Vagina (tissue), 2 donors: Measurements from ENCODE around the gene CASP12. TPM values are rescaled to one million over a fixed set of nuclear protein-coding genes. Genes with fewer than 3 reads are reported as not detected.

Experiments
- DNase-seq, 2 donors: peaks; one replicate each; pipeline ENCODE4 v3.0.0-alpha.2; 2017; ENCODE audit errors: extremely low spot score in 2 of 2
- H3K27ac ChIP-seq: fragments of 200-600 bp; sonication (generic); one replicate; pipeline ENCODE4 v1.5.1; 2019
- H3K27me3 ChIP-seq: fragments of 200-600 bp; sonication (generic); one replicate; pipeline ENCODE4 v1.5.1; 2019
- H3K36me3 ChIP-seq, 2 donors: fragments of 200-600 bp; sonication (generic); one replicate each; pipeline ENCODE4 v1.5.1; 2017 to 2019
- H3K4me1 ChIP-seq: fragments of 200-600 bp; sonication (generic); one replicate; pipeline ENCODE4 v1.5.1; 2019
- H3K4me3 ChIP-seq, 2 donors: fragments of 200-600 bp; sonication (generic); 1 replicate in 1 of 2; 2 replicates in 1 of 2; pipeline ENCODE4 v1.5.1; 2016 to 2019
- H3K9me3 ChIP-seq: fragments of 200-600 bp; sonication (generic); one replicate; pipeline ENCODE4 v1.5.1; 2019
- POLR2A ChIP-seq, 2 donors: fragments of 450-650 bp; IDR thresholded peaks; one replicate each; pipeline ENCODE4 v1.6.1; 2017; ENCODE audit warnings: antibody characterized with exemption in 2 of 2, mild to moderate bottlenecking in 2 of 2, moderate library complexity in 2 of 2
- POLR2AphosphoS5 ChIP-seq, 2 donors: sonication (generic); formaldehyde crosslinking; IDR thresholded peaks; one replicate each; pipeline ENCODE4 v1.9.0; 2017; ENCODE audit warnings: antibody characterized with exemption in 2 of 2, mild to moderate bottlenecking in 2 of 2, low read depth in 1 of 2; ENCODE audit not compliant: insufficient read depth in 1 of 2
- intact Hi-C: fragments of 100-400 bp; cut with DNase I; formaldehyde crosslinking; loops from one replicate; pipeline ENCODE4 v1.15.1; 2023
- total RNA-seq: library from RNA; depleted of rRNA; stranded (reverse); fragments of >200 nt; gene quantifications from one replicate; pipeline ENCODE4 v1.2.3, GENCODE V29; 2016
- TF ChIP-seq, protein P1 (sequence below), 3 experiments: fragments of 450-650 bp in 2 of 3; fragments of 200-600 bp in 1 of 3; sonication (generic) in 1 of 3; IDR thresholded peaks; one replicate each; pipeline ENCODE4 v1.5.1; 2017 to 2019; ENCODE audit warnings: antibody characterized with exemption in 3 of 3, mild to moderate bottlenecking in 2 of 3, moderate library complexity in 2 of 3

The CASP12 gene
- total RNA-seq, 1 donor from 2014 or later, result 7.4 TPM

DNA sequence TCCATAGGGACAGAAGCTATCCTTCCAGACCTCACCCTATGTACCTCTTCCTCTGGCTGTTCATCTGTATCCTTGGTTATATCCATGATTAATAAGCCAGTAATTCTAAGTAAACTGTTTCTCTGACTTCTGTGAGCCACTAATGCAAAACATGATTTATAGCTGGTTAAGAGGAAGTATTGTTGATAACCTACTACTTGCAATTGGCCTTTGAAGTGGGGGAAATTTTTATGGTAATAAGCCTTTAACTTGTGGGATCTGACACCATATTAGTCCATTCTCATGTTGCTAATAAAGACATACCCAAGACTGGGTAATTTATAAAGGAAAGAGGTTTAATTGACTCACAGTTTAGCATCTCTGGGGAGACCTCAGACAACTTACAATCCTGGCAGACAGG lies 21.9 kb downstream of the CASP12 start:
- no peaks in the 10 kb centered on the region for H3K9me3 ChIP-seq
- no peaks in the 10 kb centered on the region for H3K4me1 ChIP-seq
- no peaks in the 10 kb centered on the region for H3K27me3 ChIP-seq
- intact Hi-C loops, result no loop called here
- H3K4me3 ChIP-seq, result no peak overlapping the region
- H3K36me3 ChIP-seq, result no peaks in the 10 kb centered on the region
- TF ChIP-seq, protein P1, sequence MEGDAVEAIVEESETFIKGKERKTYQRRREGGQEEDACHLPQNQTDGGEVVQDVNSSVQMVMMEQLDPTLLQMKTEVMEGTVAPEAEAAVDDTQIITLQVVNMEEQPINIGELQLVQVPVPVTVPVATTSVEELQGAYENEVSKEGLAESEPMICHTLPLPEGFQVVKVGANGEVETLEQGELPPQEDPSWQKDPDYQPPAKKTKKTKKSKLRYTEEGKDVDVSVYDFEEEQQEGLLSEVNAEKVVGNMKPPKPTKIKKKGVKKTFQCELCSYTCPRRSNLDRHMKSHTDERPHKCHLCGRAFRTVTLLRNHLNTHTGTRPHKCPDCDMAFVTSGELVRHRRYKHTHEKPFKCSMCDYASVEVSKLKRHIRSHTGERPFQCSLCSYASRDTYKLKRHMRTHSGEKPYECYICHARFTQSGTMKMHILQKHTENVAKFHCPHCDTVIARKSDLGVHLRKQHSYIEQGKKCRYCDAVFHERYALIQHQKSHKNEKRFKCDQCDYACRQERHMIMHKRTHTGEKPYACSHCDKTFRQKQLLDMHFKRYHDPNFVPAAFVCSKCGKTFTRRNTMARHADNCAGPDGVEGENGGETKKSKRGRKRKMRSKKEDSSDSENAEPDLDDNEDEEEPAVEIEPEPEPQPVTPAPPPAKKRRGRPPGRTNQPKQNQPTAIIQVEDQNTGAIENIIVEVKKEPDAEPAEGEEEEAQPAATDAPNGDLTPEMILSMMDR (IDR thresholded peaks at IDR 0.05), result no peak
- no peak for TF ChIP-seq POLR2A (IDR thresholded peaks at IDR 0.05)
- no peak for TF ChIP-seq POLR2AphosphoS5 (IDR thresholded peaks at IDR 0.05; ENCODE audit: insufficient read depth in 1 of 2, low read depth in 1 of 2)
- DNase-seq, result no peak
- no peak overlapping the region for H3K27ac ChIP-seq

DNA sequence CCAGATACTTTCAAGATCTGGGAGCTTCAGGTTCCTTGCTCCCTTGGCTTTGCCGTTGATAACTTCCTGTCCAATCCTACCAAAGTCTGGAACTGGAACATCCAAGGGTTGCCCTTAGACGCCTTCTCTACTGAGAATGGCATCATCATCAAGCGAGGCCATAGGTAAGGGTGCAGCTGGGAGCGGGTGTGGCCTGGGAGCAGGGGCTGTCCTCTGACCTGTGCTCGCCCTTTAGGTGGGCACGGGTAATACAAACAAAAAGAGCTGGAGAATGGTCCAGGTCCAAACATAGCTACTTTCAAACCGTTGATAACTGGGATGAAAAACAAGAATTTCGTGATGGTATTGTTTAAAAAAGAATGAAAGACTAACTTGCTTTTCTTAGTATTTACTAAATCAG lies 25.0 kb downstream of the CASP12 start:
- Histone ChIP-seq H3K27me3 (no peaks in the 10 kb centered on the region), H3K4me3 (no peak overlapping the region), H3K27ac (no peak overlapping the region), H3K4me1 (no peaks in the 10 kb centered on the region), H3K9me3 (no peaks in the 10 kb centered on the region), H3K36me3 (no peaks in the 10 kb centered on the region)
- intact Hi-C loops, result no loop called here
- DNase-seq, result no peak
- TF ChIP-seq POLR2AphosphoS5 (IDR thresholded peaks at IDR 0.05; ENCODE audit: insufficient read depth in 1 of 2, low read depth in 1 of 2) (no peak), POLR2A (IDR thresholded peaks at IDR 0.05) (no peak)
- TF ChIP-seq, protein P1 (IDR thresholded peaks at IDR 0.05), result no peak

DNA sequence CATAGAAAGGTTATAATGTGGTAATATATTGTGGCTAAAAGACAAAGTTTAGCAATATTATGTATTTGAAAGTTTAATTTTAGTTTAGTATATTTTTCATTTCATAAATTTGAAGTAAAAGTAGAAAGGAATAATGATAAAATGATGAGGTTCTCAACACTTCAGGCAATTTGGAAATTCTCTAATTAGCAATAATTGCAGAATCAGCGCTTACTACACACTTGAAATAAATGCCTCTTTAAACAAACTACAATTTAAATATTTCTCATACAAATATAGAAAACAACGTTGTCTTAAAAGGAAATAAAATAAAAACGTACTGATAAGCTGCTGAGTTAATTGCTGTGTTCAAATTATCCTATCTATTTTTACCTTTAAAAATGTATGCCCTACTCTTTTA lies 25.9 kb downstream of the CASP12 start:
- no peaks in the 10 kb centered on the region for H3K4me1 ChIP-seq

DNA sequence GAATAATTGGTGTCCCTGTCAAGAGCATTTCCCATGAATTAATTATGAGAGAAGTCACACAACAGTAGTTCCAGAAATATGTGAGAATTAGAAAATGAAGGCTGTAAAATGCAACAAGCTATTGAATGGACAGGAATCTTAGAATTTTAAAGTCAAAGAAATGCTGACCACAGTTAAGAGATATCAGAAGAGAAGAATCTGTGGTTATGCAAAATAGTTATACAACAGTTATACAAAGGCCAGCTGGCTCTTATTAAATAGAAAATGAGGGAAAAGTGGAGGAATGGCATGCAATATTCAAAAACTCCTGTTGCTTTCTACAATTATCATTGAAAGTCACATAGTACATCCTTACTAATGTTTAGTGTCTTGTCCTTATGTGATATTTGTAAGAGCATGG lies 27.4 kb downstream of the CASP12 start:
- Histone ChIP-seq H3K9me3 (no peaks in the 10 kb centered on the region), H3K4me1 (no peaks in the 10 kb centered on the region), H3K27ac (no peak overlapping the region), H3K4me3 (no peak overlapping the region), H3K36me3 (no peaks in the 10 kb centered on the region), H3K27me3 (no peaks in the 10 kb centered on the region)
- TF ChIP-seq POLR2AphosphoS5 (IDR thresholded peaks at IDR 0.05; ENCODE audit: insufficient read depth in 1 of 2, low read depth in 1 of 2) (no peak), POLR2A (IDR thresholded peaks at IDR 0.05) (no peak)
- TF ChIP-seq, protein P1 (IDR thresholded peaks at IDR 0.05), result no peak
- DNase-seq, result no peak
- intact Hi-C loops, result no loop called here

More for the DNA sequence above, 25.9 kb downstream of the CASP12 start:
- Histone ChIP-seq H3K9me3 (no peaks in the 10 kb centered on the region), H3K27me3 (no peaks in the 10 kb centered on the region), H3K36me3 (no peaks in the 10 kb centered on the region), H3K27ac (no peak overlapping the region), H3K4me3 (no peak overlapping the region)
- TF ChIP-seq, protein P1 (IDR thresholded peaks at IDR 0.05), result no peak
- TF ChIP-seq POLR2AphosphoS5 (IDR thresholded peaks at IDR 0.05; ENCODE audit: insufficient read depth in 1 of 2, low read depth in 1 of 2), result no peak
- TF ChIP-seq POLR2A (IDR thresholded peaks at IDR 0.05), result no peak
- DNase-seq, result no peak
- intact Hi-C loops, result no loop called here

DNA sequence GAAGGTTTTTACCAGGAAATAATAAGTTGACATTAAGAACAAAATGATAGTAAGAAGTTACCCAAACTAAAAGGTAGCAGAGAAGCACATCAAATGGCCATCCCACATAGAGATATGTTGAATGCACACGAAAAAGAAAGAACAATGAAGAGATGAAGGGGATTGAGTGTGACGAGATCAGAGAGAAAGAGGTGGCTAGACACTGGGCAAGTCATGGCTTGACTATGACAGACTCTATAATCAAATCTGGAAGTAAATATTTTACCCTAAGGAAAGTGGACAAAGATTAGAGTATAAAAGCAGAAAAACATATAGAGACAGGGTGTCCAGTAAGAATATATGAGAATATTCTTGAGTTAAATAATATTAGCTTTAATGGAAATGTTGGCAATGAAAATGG lies 31.4 kb downstream of the CASP12 start:
- intact Hi-C loops, result no loop called here
- TF ChIP-seq POLR2A (IDR thresholded peaks at IDR 0.05), result no peak

More for the DNA sequence above, 31.4 kb downstream of the CASP12 start:
- Histone ChIP-seq H3K36me3 (no peaks in the 10 kb centered on the region), H3K4me3 (no peak overlapping the region), H3K9me3 (no peaks in the 10 kb centered on the region), H3K27me3 (no peaks in the 10 kb centered on the region), H3K4me1 (no peaks in the 10 kb centered on the region), H3K27ac (no peak overlapping the region)
- no peak for DNase-seq
